Smooth muscle cell (in vitro differentiated cells): ENCODE measurements around the gene KAT6B. TPM values are rescaled to one million over a fixed set of nuclear protein-coding genes. Genes with fewer than 3 reads are reported as not detected.

ENCODE experiments used
- DNase-seq: peaks from one replicate; lab custom pipeline; 2025; ENCODE audit not compliant: unreplicated experiment; lab: John Stamatoyannopoulos, UW
- H2AFZ ChIP-seq: fragments of 200-600 bp; sonication (generic); 2 replicates; pipeline ENCODE4 v1.6.0; 2016; ENCODE audit warnings: antibody characterized with exemption, low read depth, mild to moderate bottlenecking
- H3F3A ChIP-seq: fragments of 200-600 bp; sonication (generic); 2 replicates; pipeline ENCODE4 v1.6.0; 2017; ENCODE audit warnings: antibody characterized with exemption, low read depth
- H3K27ac ChIP-seq: fragments of 200-600 bp; sonication (generic); 2 replicates; pipeline ENCODE4 v1.5.1; 2016; ENCODE audit warnings: low read depth, mild to moderate bottlenecking
- H3K27me3 ChIP-seq: fragments of 200-600 bp; sonication (generic); 2 replicates; pipeline ENCODE4 v1.6.1; 2016; ENCODE audit warnings: low read depth, mild to moderate bottlenecking
- H3K36me3 ChIP-seq: fragments of 200-600 bp; sonication (generic); 2 replicates; pipeline ENCODE4 v1.5.1; 2016; ENCODE audit warnings: low read depth
- H3K4me1 ChIP-seq: fragments of 200-600 bp; sonication (generic); 2 replicates; pipeline ENCODE4 v1.5.1; 2016; ENCODE audit warnings: low read depth
- H3K4me2 ChIP-seq: fragments of 200-600 bp; sonication (generic); 2 replicates; pipeline ENCODE4 v1.6.0; 2016; ENCODE audit warnings: mild to moderate bottlenecking
- H3K4me3 ChIP-seq: fragments of 200-600 bp; sonication (generic); 2 replicates; pipeline ENCODE4 v1.5.1; 2016; ENCODE audit warnings: mild to moderate bottlenecking
- H3K79me2 ChIP-seq: fragments of 200-600 bp; sonication (generic); 2 replicates; pipeline ENCODE4 v1.6.0; 2016; ENCODE audit warnings: low read depth, mild to moderate bottlenecking
- H3K9ac ChIP-seq: fragments of 200-600 bp; sonication (generic); 2 replicates; pipeline ENCODE4 v1.6.0; 2016; ENCODE audit warnings: low read depth
- H3K9me3 ChIP-seq: fragments of 200-600 bp; sonication (generic); replicated peaks from 2 replicates; pipeline ENCODE4 v1.5.1; 2016; ENCODE audit warnings: low read depth
- H4K20me1 ChIP-seq: fragments of 200-600 bp; sonication (generic); 2 replicates; pipeline ENCODE4 v1.6.0; 2016; ENCODE audit warnings: low read depth
- CTCF ChIP-seq: fragments of 200-600 bp; sonication (generic); IDR thresholded peaks from 2 replicates; pipeline ENCODE4 v1.5.1; 2017; ENCODE audit warnings: borderline replicate concordance, mild to moderate bottlenecking, antibody characterized with exemption; ENCODE audit not compliant: insufficient read depth, poor library complexity, severe bottlenecking
- WGBS: methylation state at CpG from one replicate; pipeline ENCODE4 v1.1.7; 2016; ENCODE audit warnings: low lambda C conversion rate; 5-methylcytosine and 5-hydroxymethylcytosine counted together
- polyA plus RNA-seq: library from polyadenylated mRNA; unstranded; fragments of >200 nt; fragmentation: Nextera tagmentation; extraction: Ambion mirVana; gene quantifications from 2 replicates; pipeline ENCODE4 v1.2.1, GENCODE V29; 2016
- total RNA-seq: library from RNA; depleted of rRNA; stranded (reverse); fragments of >200 nt; gene quantifications from 2 replicates; pipeline ENCODE4 v1.2.3, GENCODE V29; 2014

Gene KAT6B
- total and polyA plus RNA-seq, 2 experiments from 2014 or later = 9.0 to 19.8 TPM

- no peak for DNase-seq
- no peak overlapping the region for H2AFZ ChIP-seq
- no peak overlapping the region for H3K4me2 ChIP-seq
- no peaks in the 10 kb centered on the region for H3K79me2 ChIP-seq
- H3K4me3 ChIP-seq = no peak overlapping the region
- no peaks in the 10 kb centered on the region for H3K9me3 ChIP-seq
- no peak overlapping the region for H3K9ac ChIP-seq
- no peak for TF ChIP-seq CTCF
- H3K27me3 ChIP-seq = no peaks in the 10 kb centered on the region
- WGBS = 43% methylated on average over 2 of the region's 2 CpGs
- H4K20me1 ChIP-seq = no peaks in the 10 kb centered on the region
- H3K27ac ChIP-seq = no peak overlapping the region
- no peaks in the 10 kb centered on the region for H3K36me3 ChIP-seq
- H3K4me1 ChIP-seq = peaks cover 2% of the 10 kb centered on the region
- no peaks in the 10 kb centered on the region for H3F3A ChIP-seq
Measured at GRCh38 chr10:75074711-75075445, 248.5 kb downstream of the KAT6B start.

GRCh38 chr10:75076348-75076747 lies 249.9 kb downstream of the KAT6B start:
- H2AFZ ChIP-seq = no peak overlapping the region
- DNase-seq = no peak
- H3F3A ChIP-seq = no peaks in the 10 kb centered on the region
- no peak overlapping the region for H3K9ac ChIP-seq
- H3K36me3 ChIP-seq = no peaks in the 10 kb centered on the region
- H3K27me3 ChIP-seq = no peaks in the 10 kb centered on the region
- H3K9me3 ChIP-seq = no peaks in the 10 kb centered on the region
- no peaks in the 10 kb centered on the region for H4K20me1 ChIP-seq
- peaks cover 5% of the 10 kb centered on the region for H3K4me1 ChIP-seq
- no peak for TF ChIP-seq CTCF
- H3K27ac ChIP-seq = no peak overlapping the region
- 70% methylated on average over 6 of the region's 6 CpGs for WGBS
- no peak overlapping the region for H3K4me2 ChIP-seq
- H3K79me2 ChIP-seq = no peaks in the 10 kb centered on the region
- H3K4me3 ChIP-seq = no peak overlapping the region

- H3F3A ChIP-seq = no peaks in the 10 kb centered on the region
- H3K4me2 ChIP-seq = no peak overlapping the region
- WGBS = 72% methylated on average over 9 of the region's 9 CpGs
- no peak overlapping the region for H3K4me3 ChIP-seq
- no peak overlapping the region for H3K9ac ChIP-seq
- no peak overlapping the region for H3K27ac ChIP-seq
- H2AFZ ChIP-seq = no peak overlapping the region
- H4K20me1 ChIP-seq = no peaks in the 10 kb centered on the region
- H3K79me2 ChIP-seq = no peaks in the 10 kb centered on the region
- H3K9me3 ChIP-seq = no peaks in the 10 kb centered on the region
- H3K36me3 ChIP-seq = no peaks in the 10 kb centered on the region
- DNase-seq = no peak
- no peak for TF ChIP-seq CTCF
- H3K27me3 ChIP-seq = no peaks in the 10 kb centered on the region
- peaks cover 10% of the 10 kb centered on the region for H3K4me1 ChIP-seq
Measured at GRCh38 chr10:75079436-75080083, 253.2 kb downstream of the KAT6B start.

- TF ChIP-seq CTCF = no peak
- DNase-seq = no peak
- Histone ChIP-seq H3K9me3 (no peaks in the 10 kb centered on the region), H3K4me2 (no peak overlapping the region), H3K9ac (no peak overlapping the region), H3K79me2 (no peaks in the 10 kb centered on the region), H2AFZ (no peak overlapping the region), H3F3A (no peaks in the 10 kb centered on the region), H3K27me3 (no peaks in the 10 kb centered on the region), H3K27ac (no peak overlapping the region), H3K4me1 (peaks cover 13% of the 10 kb centered on the region), H3K36me3 (no peaks in the 10 kb centered on the region), H3K4me3 (no peak overlapping the region), H4K20me1 (no peaks in the 10 kb centered on the region)
- 93% methylated on average over 4 of the region's 4 CpGs for WGBS
Measured at GRCh38 chr10:75080554-75080953, 254.2 kb downstream of the KAT6B start.
